Activated T-cell treated with anti-CD3 and anti-CD28 coated beads, Interleukin-2, amount 50 U/mL, for 24 hours (primary cell): ENCODE data around the gene RNF207.
A peak's percentile ranks its signal among the peaks of the same experiment; 100 is the strongest.
"Not testable (repeated sequence)": the region's sequence is repeated elsewhere in the genome, so short reads cannot be mapped to it uniquely, and the experiment has no call there.

Experiments
- DNase-seq: peaks from one replicate; pipeline ENCODE4 v3.0.0-alpha.2; 2020
- H3K27ac Mint-ChIP-seq: 2 replicates; pipeline ENCODE4 v1.8.0; 2020; ENCODE audit warnings: mild to moderate bottlenecking, mixed read lengths
- H3K27me3 Mint-ChIP-seq: 2 replicates; pipeline ENCODE4 v1.8.0; 2020; ENCODE audit warnings: mixed read lengths
- H3K36me3 Mint-ChIP-seq: 2 replicates; pipeline ENCODE4 v1.8.0; 2020; ENCODE audit warnings: low read depth, mixed read lengths
- H3K4me1 Mint-ChIP-seq: 2 replicates; pipeline ENCODE4 v1.8.0; 2020; ENCODE audit warnings: low read depth, mixed read lengths
- H3K4me3 Mint-ChIP-seq: 2 replicates; pipeline ENCODE4 v1.8.0; 2020; ENCODE audit warnings: mild to moderate bottlenecking, moderate library complexity, mixed read lengths
- H3K9me3 Mint-ChIP-seq: 2 replicates; pipeline ENCODE4 v1.8.0; 2020; ENCODE audit warnings: mixed read lengths

Gene RNF207

DNA sequence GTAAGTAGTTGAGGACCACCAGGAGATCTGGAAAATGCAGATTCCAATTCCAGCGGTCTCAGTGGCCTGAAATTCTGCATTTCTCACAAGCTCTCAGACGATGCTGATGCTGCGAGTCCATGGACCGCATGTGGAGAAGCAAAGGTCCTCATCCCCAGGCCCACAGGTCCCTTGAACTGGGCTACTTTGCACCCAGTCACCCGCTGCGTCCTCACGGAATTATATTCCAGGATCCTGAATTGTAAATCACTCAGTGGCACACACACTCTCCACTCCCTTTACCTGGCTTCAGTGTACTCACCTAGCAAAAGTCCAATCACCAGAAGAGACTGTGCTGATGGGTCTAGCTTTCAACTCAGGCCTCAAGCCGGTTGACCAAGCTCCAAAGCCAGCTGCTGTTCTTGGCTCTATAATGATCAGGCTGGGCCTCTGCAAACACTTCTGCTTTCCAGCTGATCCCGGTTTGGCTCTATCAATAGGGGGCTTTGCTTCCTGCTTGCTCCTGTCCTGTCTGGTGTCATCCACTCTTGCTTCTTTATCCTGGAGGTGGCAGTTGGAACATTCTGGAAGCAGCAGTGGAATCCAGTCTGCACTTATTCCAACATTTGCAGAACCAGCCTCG is 5.6 kb upstream of the RNF207 start:
- Mint-ChIP-seq H3K27ac (peak overlapping the region; percentile 95), H3K9me3 (no peaks in the 10 kb centered on the region), H3K27me3 (peaks cover 2% of the 10 kb centered on the region), H3K4me1 (peaks cover 47% of the 10 kb centered on the region), H3K36me3 (peaks cover 39% of the 10 kb centered on the region), H3K4me3 (peak overlapping the region; percentile 91)
- DNase-seq: no peak

DNA sequence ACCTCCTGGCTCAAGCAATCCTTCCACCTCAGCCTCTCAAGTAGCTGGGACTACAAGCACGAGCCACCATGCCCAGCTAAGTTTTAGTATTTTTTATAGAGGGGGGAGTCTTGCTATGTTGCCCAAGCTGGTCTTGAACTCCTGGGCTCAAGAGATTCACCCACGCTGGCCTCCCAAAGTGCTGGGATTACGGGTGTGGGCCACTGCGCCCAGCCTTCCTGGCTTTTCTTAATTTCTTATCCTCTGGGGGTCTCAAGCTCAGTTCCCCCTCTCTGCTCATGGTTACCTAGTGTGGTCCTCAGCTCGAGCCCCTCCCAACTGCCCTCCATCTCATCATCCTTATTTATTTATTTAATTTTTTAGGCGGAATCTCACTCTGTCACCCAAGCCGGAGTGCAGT is 3.7 kb upstream of the RNF207 start:
- no peak overlapping the region for H3K27ac Mint-ChIP-seq
- DNase-seq: no peak
- H3K9me3 Mint-ChIP-seq: no peaks in the 10 kb centered on the region
- no peak overlapping the region for H3K4me3 Mint-ChIP-seq
- H3K36me3 Mint-ChIP-seq: peaks cover 22% of the 10 kb centered on the region
- H3K4me1 Mint-ChIP-seq: peaks cover 34% of the 10 kb centered on the region
- peaks cover 8% of the 10 kb centered on the region for H3K27me3 Mint-ChIP-seq

DNA sequence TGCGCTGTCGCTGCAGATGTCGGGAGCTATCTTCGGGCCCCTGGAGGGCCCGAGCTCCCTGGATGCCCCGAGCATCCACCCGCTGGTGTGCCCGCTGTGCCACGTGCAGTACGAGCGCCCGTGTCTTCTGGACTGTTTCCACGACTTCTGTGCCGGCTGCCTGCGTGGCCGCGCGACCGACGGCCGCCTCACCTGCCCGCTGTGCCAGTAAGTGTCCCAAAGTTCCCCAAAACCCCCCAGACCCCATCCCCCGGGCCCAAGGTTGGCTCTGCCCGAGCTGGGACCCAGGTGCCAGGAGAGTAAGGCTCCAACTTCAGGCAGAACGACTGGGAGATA is 569 bp downstream of the RNF207 start:
- Mint-ChIP-seq H3K27me3 (peaks cover 29% of the 10 kb centered on the region), H3K9me3 (no peaks in the 10 kb centered on the region), H3K4me3 (peak overlapping the region; percentile 77)

DNA sequence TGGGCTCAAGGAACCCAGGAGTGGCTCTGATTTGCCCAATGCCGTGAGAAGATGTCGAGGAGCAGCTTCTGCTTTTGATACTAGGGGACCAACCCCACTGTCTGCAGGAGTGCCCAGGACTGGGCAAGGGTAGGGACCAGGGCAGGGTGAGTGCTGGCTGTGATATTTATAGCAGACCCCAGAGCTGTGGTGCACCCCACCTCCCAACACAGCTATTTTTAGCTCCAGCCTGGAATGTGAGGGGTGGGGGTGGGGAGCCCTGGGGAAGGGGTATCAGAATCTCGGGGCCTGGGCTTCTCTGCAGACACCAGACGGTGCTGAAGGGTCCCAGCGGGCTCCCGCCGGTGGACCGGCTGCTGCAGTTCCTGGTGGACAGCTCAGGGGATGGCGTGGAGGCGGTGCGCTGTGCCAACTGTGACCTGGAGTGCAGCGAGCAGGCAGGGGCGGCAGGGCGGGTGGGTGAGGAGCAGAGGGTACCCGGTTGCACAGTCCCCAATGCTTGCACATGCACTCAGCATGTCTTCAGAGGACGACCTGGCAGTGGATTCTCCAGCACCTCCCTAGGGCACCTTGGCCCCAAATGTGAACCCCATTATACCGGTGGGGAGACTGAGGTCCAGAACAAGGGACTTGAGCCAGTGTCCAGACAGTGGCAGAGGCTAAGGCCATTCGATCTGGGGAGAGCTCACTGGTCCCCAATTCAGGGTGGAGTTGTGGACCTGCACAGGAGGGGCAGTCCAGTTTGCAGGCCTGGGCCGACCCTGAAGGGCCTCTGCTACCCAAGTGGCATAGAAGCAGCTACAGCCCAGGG is 1.4 kb downstream of the RNF207 start:
- no peak for DNase-seq
- Mint-ChIP-seq H3K27me3 (peaks cover 29% of the 10 kb centered on the region), H3K4me1 (peaks cover 16% of the 10 kb centered on the region), H3K4me3 (peak overlapping the region; percentile 77), H3K27ac (no peak overlapping the region), H3K36me3 (no peaks in the 10 kb centered on the region), H3K9me3 (no peaks in the 10 kb centered on the region)

More for the DNA sequence above, 569 bp downstream of the RNF207 start:
- Mint-ChIP-seq H3K27ac (no peak overlapping the region), H3K36me3 (no peaks in the 10 kb centered on the region), H3K4me1 (peaks cover 16% of the 10 kb centered on the region)
- no peak for DNase-seq

DNA sequence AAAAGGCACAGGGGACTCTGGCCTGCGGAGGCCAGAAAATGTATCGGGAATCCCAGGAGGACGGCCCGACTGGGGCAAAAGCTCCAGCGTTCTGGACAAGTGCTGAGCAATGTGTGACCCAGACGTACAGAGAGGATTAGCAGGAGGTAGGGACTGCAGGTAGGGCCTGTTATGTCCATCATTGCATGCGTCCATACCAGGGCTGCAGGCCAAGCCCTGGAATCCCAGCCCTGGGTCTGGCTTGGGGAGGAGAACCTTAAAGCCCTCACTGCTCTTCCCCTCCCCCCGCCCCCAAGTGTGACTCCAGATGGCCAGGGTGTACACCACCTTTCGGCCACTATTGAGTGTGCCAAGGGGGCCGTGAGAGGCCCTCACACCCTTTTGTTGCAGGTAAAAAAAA is 2.0 kb downstream of the RNF207 start:
- H3K27ac Mint-ChIP-seq: no peak overlapping the region
- H3K9me3 Mint-ChIP-seq: no peaks in the 10 kb centered on the region
- no peak for DNase-seq
- H3K27me3 Mint-ChIP-seq: peaks cover 29% of the 10 kb centered on the region
- H3K4me1 Mint-ChIP-seq: peaks cover 16% of the 10 kb centered on the region
- no peaks in the 10 kb centered on the region for H3K36me3 Mint-ChIP-seq
- H3K4me3 Mint-ChIP-seq: peak overlapping the region; percentile 10

DNA sequence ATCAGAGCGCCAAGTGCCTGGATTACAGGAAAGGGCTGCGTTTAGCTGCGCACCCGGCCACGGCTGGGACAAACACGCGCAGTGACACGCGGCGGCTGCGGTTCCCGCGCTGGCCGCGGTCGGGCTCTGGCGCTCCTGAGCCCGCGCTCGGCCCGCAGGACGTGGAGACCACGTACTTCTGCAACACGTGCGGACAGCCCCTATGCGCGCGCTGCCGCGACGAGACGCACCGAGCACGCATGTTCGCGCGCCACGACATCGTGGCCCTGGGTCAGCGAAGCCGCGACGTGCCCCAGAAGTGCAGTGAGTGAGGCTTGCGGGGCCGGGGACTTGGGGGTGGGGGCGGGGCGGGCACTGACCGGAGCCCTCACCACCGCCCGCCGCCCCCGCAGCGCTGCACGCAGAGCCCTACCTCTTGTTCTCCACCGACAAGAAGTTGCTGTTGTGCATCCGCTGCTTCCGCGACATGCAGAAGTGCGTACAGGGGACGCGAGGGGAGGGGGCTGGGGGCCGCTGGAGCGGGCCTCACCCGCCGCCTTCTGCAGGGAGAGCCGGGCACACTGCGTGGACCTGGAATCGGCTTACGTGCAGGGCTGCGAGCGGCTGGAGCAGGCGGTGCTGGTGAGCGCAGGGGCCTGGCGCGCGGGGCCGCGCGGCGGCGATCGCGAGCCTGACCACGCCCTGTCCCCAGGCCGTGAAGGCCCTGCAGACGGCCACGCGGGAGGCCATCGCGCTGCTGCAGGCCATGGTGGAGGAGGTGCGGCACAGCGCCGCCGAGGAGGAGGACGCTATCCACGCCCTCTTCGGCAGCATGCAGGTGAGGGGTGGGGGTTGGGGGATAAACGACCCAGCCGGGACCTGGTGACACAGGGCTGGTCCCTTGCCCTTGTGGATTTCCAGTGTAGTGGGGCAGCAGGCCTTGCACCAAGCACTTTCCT is 3.1 kb downstream of the RNF207 start:
- H3K27ac Mint-ChIP-seq: no peak overlapping the region
- H3K9me3 Mint-ChIP-seq: no peaks in the 10 kb centered on the region
- peak overlapping the region; percentile 41 for H3K4me3 Mint-ChIP-seq
- H3K4me1 Mint-ChIP-seq: peaks cover 16% of the 10 kb centered on the region
- peaks cover 29% of the 10 kb centered on the region for H3K27me3 Mint-ChIP-seq
- H3K36me3 Mint-ChIP-seq: peaks cover 2% of the 10 kb centered on the region
- peak; percentile 56 for DNase-seq

DNA sequence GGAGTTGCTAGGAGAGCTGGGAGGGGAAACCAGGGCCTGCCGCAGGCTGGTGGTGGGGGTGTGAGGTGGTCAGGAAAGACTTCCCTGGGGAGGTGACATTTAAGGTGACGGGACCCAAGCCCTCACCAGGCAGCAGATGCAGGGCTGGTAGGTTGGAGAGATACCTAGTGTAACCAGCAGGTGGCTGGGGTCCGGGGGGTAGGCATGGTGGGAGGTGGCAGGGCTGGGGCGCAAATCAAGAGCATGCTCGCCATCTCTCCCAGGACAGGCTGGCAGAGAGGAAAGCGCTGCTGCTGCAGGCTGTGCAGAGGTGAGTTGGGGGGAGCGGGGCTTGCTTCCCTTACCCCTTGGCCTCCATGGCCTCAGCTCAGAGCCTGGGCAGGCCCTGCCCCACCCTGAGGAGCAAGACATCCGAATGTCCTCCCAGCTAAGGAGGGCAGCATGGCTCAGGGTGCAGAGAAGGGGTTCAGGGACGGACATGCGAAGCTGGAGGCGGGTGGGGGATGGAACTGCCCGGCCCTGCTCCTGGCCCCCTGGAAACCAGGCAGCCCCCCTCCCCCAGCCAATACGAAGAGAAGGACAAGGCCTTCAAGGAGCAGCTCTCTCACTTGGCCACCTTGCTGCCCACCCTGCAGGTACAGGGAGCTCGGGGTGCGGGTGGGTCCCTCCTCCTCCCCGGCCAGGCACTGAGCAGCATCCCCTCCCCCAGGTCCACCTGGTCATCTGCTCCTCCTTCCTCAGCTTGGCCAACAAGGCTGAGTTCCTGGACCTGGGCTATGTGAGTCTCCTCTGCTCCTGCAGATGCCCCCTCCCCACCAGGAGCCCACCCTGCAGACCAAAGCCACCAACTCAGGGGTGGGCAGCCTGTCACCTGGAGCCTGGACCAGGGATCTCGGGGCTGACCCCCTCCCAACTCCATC is 4.0 kb downstream of the RNF207 start:
- H3K36me3 Mint-ChIP-seq: peaks cover 2% of the 10 kb centered on the region
- DNase-seq: peak; percentile 48
- peak overlapping the region; percentile 41 for H3K4me3 Mint-ChIP-seq

DNA sequence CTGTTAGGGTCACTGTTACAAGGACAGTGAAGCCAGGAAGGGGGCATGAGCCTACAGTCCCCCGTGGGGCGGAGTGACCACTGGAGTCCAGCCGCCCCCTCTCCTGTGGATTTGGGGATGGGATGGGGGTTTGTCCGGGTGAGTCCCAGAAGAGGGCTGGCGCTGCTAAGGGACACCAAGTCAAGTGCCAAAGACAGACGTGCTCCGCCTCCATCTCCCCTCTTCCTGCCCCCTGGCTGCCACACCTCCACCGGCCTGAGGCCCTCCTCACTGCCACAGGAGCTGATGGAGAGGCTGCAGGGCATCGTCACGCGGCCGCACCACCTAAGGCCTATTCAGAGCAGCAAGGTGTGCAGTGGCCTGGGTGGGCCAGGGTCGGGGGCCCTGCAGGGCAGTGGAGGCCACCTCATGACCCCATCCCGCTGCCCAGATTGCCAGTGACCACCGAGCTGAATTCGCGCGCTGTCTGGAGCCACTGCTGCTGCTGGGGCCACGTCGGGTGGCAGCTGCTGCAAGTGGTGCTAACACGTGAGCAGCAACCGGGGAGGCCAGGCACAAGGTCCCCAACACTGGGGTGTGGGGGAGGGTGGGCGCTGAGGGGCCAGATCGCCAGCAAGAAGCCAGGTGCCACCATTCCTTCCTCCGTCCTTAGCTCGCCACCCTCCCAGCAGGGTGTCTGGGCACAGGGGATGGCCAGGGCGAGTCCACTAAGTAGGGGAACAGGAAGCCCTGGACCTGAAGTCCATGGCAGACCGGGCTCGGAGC is 4.9 kb downstream of the RNF207 start:
- H3K27me3 Mint-ChIP-seq: peaks cover 33% of the 10 kb centered on the region
- peaks cover 10% of the 10 kb centered on the region for H3K4me1 Mint-ChIP-seq
- no peaks in the 10 kb centered on the region for H3K9me3 Mint-ChIP-seq
- DNase-seq: no peak
- H3K4me3 Mint-ChIP-seq: no peak overlapping the region
- peaks cover 2% of the 10 kb centered on the region for H3K36me3 Mint-ChIP-seq
- no peak overlapping the region for H3K27ac Mint-ChIP-seq

More for the DNA sequence above, 4.0 kb downstream of the RNF207 start:
- no peak overlapping the region for H3K27ac Mint-ChIP-seq
- H3K27me3 Mint-ChIP-seq: peaks cover 27% of the 10 kb centered on the region
- H3K4me1 Mint-ChIP-seq: peaks cover 12% of the 10 kb centered on the region
- no peaks in the 10 kb centered on the region for H3K9me3 Mint-ChIP-seq

DNA sequence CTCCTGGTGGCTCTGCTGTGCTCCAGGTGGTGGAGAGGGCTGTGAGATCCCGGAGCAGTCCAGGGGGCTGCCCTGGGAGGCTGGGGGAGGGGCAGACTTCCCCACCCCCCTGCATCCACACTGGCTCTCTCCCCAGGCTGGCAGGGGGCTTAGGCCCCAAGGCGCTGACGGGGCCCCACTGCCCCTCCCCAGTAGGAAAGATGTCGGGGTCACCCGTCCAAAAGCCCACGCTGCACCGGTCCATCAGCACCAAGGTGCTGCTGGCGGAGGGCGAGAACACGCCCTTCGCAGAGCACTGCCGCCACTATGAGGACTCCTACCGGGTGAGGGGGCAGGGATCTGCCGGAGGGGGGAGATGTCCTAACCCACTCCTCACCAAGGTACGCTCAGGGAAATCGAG is 5.8 kb downstream of the RNF207 start:
- Mint-ChIP-seq H3K9me3 (no peaks in the 10 kb centered on the region), H3K27me3 (peaks cover 35% of the 10 kb centered on the region), H3K4me1 (peaks cover 10% of the 10 kb centered on the region), H3K36me3 (peaks cover 2% of the 10 kb centered on the region), H3K4me3 (no peak overlapping the region), H3K27ac (no peak overlapping the region)
- no peak for DNase-seq

DNA sequence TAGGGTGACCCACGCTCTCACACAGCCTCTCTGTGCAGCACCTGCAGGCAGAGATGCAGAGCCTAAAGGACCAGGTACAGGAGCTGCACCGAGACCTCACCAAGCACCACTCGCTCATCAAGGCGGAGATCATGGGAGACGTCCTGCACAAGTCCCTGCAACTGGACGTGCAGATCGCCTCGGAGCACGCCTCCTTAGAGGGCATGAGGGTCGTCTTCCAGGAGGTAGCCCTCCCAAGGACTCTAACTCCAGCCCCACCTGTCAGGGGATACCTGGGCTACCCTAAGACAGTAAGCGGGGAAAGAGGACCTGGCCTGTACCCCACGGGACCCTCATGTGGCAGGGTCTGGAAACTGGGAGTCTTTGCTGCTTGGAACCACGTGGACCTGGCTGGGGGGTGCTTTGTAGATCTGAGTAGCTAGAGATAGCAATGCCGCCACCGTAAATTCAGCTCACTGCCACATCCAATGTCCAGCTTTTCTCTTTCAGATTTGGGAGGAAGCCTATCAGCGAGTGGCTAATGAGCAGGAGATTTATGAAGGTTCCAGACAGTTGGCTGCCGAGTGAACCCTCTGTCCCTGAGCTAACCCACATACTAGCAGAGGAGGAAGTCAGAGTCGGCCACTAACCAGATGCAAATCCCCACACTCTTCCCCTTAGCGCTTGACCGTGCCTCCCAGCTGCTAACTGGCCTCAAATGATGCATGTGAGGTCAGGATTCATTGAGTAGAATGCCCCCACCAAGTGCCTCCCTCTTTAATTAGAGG is 6.5 kb downstream of the RNF207 start:
- H3K4me3 Mint-ChIP-seq: no peak overlapping the region
- peaks cover 32% of the 10 kb centered on the region for H3K27me3 Mint-ChIP-seq
- no peaks in the 10 kb centered on the region for H3K9me3 Mint-ChIP-seq
- peaks cover 2% of the 10 kb centered on the region for H3K36me3 Mint-ChIP-seq
- H3K4me1 Mint-ChIP-seq: peaks cover 7% of the 10 kb centered on the region
- H3K27ac Mint-ChIP-seq: no peak overlapping the region
- no peak for DNase-seq

DNA sequence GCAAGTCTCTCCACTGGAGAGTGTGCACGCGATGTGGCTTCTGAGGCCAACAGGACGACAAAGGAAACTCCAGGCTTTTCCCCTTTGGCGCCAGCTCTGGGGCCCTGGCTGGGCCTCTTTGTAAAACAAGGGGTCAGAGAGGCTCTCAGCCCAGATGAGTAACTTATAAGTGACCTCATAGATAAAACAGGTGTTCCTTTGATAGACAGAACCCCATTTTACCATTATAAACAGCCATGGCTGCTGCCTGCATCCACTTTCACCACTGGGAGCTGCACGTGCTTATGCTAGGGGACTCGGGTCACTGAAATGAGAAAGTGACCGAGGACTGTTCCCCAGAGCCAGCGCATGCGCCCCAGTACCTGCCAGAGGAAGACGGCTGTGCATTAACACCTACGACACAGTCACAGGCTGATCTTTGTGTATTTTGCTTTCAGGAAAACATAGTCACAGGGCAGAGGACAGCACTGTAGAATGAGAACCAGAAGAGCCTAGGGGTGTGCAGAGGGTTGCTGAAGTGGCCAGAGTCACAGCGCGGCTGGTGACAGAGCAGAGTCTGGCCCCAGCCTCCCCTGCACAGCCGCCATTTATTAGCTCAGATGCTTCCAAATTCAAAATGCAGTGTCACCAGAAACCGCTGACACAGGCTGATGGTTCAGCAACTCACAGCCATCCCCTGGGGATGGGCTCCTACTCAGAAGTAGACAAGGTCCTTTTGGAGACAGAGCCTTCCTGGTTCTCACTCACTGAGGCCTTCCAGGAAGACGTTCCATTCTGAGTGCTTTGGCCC is 12.7 kb downstream of the RNF207 start:
- H3K36me3 Mint-ChIP-seq: peaks cover 35% of the 10 kb centered on the region
- no peak overlapping the region for H3K4me3 Mint-ChIP-seq
- H3K4me1 Mint-ChIP-seq: no peaks in the 10 kb centered on the region
- no peaks in the 10 kb centered on the region for H3K9me3 Mint-ChIP-seq
- DNase-seq: no peak
- H3K27ac Mint-ChIP-seq: no peak overlapping the region
- H3K27me3 Mint-ChIP-seq: peaks cover 15% of the 10 kb centered on the region

DNA sequence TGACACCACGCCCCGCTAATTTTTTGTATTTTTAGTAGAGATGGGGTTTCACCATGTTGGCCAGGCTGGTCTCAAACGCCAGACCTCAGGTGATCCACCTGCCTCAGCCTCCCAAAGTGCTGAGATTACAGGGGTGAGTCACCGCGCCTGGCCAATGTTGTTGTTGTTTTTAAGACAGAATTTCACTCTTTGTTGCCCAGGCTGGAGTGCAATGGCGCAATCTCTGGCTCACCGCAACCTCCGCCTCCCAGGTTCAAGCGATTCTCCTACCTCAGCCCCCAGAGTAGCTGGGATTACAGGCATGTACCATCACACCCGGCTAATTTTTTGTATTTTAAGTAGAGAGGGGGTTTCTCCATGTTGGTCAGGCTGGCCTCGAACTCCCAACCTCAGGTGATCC is 13.7 kb downstream of the RNF207 start:
- H3K4me1 Mint-ChIP-seq: not testable (repeated sequence)

More for the DNA sequence above, 13.7 kb downstream of the RNF207 start:
- not testable (repeated sequence) for H3K27ac Mint-ChIP-seq, H3K9me3 Mint-ChIP-seq, H3K4me3 Mint-ChIP-seq, DNase-seq
- Mint-ChIP-seq H3K36me3 (peaks cover 45% of the 10 kb centered on the region), H3K27me3 (peaks cover 15% of the 10 kb centered on the region)
